Measurements from ENCODE around the gene ANO8.

DNA sequence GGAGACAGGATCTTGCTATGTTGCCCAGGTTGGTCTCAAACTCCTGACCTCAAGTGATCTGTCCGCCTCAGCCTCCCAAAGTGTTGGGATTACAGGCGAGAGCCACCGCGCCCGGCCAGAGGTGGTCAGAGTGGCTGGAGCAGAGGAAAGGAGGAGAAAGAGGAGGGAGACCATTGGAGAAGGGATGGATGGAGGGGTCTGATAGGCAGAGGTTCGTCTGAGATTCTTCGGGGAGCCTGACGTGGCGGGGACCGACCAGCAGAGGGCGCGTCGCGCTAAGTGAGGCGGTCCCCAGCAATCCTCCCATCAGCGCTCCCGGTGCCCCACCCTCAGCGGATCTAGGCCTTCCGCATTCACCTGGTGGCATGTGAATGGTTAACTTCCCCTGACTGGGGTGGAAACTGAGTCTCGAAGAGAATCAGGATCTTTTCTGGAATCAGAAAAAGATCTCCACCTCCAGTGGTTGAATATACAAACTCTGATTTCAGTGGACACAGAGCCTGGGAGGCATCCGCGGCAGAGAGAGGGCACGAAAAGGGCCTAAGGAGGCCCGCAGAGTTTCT lies 11.5 kb upstream of the ANO8 start:
- TF ChIP-seq, protein P1, sequence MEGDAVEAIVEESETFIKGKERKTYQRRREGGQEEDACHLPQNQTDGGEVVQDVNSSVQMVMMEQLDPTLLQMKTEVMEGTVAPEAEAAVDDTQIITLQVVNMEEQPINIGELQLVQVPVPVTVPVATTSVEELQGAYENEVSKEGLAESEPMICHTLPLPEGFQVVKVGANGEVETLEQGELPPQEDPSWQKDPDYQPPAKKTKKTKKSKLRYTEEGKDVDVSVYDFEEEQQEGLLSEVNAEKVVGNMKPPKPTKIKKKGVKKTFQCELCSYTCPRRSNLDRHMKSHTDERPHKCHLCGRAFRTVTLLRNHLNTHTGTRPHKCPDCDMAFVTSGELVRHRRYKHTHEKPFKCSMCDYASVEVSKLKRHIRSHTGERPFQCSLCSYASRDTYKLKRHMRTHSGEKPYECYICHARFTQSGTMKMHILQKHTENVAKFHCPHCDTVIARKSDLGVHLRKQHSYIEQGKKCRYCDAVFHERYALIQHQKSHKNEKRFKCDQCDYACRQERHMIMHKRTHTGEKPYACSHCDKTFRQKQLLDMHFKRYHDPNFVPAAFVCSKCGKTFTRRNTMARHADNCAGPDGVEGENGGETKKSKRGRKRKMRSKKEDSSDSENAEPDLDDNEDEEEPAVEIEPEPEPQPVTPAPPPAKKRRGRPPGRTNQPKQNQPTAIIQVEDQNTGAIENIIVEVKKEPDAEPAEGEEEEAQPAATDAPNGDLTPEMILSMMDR (IDR thresholded peaks at IDR 0.05 in 8 of 11, conservative IDR thresholded peaks at IDR 0.05 in 3 of 11), result peak; percentile 88 to 98 (median 95)
- no peak for TF ChIP-seq POLR2A (IDR thresholded peaks at IDR 0.05)
- TF ChIP-seq POLR2AphosphoS5 (IDR thresholded peaks at IDR 0.05), result peak; percentile 36 to 66 (median 61)
